ENCODE data around the gene TRIM63.

TRIM63 gene

GRCh38 chr1:26070296-26070962 lies 3.0 kb upstream of the TRIM63 start:
- no peak for DNase-seq (ENCODE audit: low read depth)
- TF ChIP-seq CTCF (conservative IDR thresholded peaks at IDR 0.05; ENCODE audit: low read depth, low read length): no peak
- no peak overlapping the region for H3K4me3 ChIP-seq (ENCODE audit: low read depth, low read length)

- TF ChIP-seq CTCF (conservative IDR thresholded peaks at IDR 0.05; ENCODE audit: low read depth, low read length): no peak
Measured at GRCh38 chr1:26069941-26070295, 2.5 kb upstream of the TRIM63 start.

GRCh38 chr1:26066857-26067256 lies 573 bp downstream of the TRIM63 start:
- no peak overlapping the region for H3K4me3 ChIP-seq (ENCODE audit: low read depth, low read length)
- DNase-seq (ENCODE audit: low read depth): no peak
- no peak for TF ChIP-seq CTCF (conservative IDR thresholded peaks at IDR 0.05; ENCODE audit: low read depth, low read length)

More at GRCh38 chr1:26069941-26070295, 2.5 kb upstream of the TRIM63 start:
- H3K4me3 ChIP-seq (ENCODE audit: low read depth, low read length): no peak overlapping the region
- DNase-seq (ENCODE audit: low read depth): no peak

- H3K4me3 ChIP-seq (ENCODE audit: low read depth, low read length): no peak overlapping the region
- no peak for TF ChIP-seq CTCF (conservative IDR thresholded peaks at IDR 0.05; ENCODE audit: low read depth, low read length)
- DNase-seq (ENCODE audit: low read depth): no peak
Measured at GRCh38 chr1:26066160-26066559, 1.3 kb downstream of the TRIM63 start.

- no peak for TF ChIP-seq CTCF (conservative IDR thresholded peaks at IDR 0.05; ENCODE audit: low read depth, low read length)
- H3K4me3 ChIP-seq (ENCODE audit: low read depth, low read length): no peak overlapping the region
- DNase-seq (ENCODE audit: low read depth): no peak
Measured at GRCh38 chr1:26064553-26064952, 2.9 kb downstream of the TRIM63 start.

- no peak for TF ChIP-seq CTCF (conservative IDR thresholded peaks at IDR 0.05; ENCODE audit: low read depth, low read length)
- no peak for DNase-seq (ENCODE audit: low read depth)
- no peak overlapping the region for H3K4me3 ChIP-seq (ENCODE audit: low read depth, low read length)
Measured at GRCh38 chr1:26060832-26061574, 6.4 kb downstream of the TRIM63 start.

GRCh38 chr1:26059906-26060305 lies 7.5 kb downstream of the TRIM63 start:
- TF ChIP-seq CTCF (conservative IDR thresholded peaks at IDR 0.05; ENCODE audit: low read depth, low read length): no peak
- no peak for DNase-seq (ENCODE audit: low read depth)
- no peak overlapping the region for H3K4me3 ChIP-seq (ENCODE audit: low read depth, low read length)

Measured in choroid plexus epithelial cell (primary cell).